K562 (cell line): ENCODE measurements around the gene NIPAL3. TPM values are rescaled to one million over a fixed set of nuclear protein-coding genes. Genes with fewer than 3 reads are reported as not detected.

ENCODE experiments used
- CREBBP ChIP-seq: IDR thresholded peaks from one replicate; pipeline ENCODE4 v1.6.1; 2012; ENCODE audit warnings: low read depth, mild to moderate bottlenecking, control low read depth, inconsistent platforms, low read length
- CSDE1 ChIP-seq, 2 experiments: fragments of 450-650 bp; IDR thresholded peaks; 2 replicates each; pipeline ENCODE4 v1.6.1; 2016; ENCODE audit warnings: mild to moderate bottlenecking in 1 of 2
- HBP1 ChIP-seq: fragments of 450-650 bp; formaldehyde crosslinking; IDR thresholded peaks from 2 replicates; pipeline ENCODE4 v1.4.0; 2022; ENCODE audit warnings: missing genetic modification characterization
- HIVEP1 ChIP-seq: fragments of 250-450 bp; sonication (Bioruptor Pico); IDR thresholded peaks from 2 replicates; pipeline ENCODE4 v1.4.0; 2020; ENCODE audit warnings: mild to moderate bottlenecking
- IFI16 ChIP-seq: fragments of 250-450 bp; sonication (Bioruptor Pico); IDR thresholded peaks from 2 replicates; pipeline ENCODE4 v2.1.2; 2022; ENCODE audit warnings: mild to moderate bottlenecking, inconsistent platforms
- LCOR ChIP-seq: sonication (generic); formaldehyde crosslinking; IDR thresholded peaks from 2 replicates; pipeline ENCODE4 v1.8.0; 2022; ENCODE audit warnings: mild to moderate bottlenecking, missing genetic modification reagents
- MCM5 ChIP-seq: fragments of 450-650 bp; IDR thresholded peaks from 2 replicates; pipeline ENCODE4 v1.6.1; 2016; ENCODE audit warnings: low read depth
- MEIS2 ChIP-seq: fragments of 450-650 bp; IDR thresholded peaks from 2 replicates; pipeline ENCODE4 v1.6.1; 2014; ENCODE audit warnings: mild to moderate bottlenecking; ENCODE audit not compliant: partially characterized antibody
- MLLT1 ChIP-seq, 2 experiments: fragments of 450-650 bp; IDR thresholded peaks; 2 replicates each; pipeline ENCODE4 v1.6.1; 2016
- NFRKB ChIP-seq: fragments of 450-650 bp; IDR thresholded peaks from 2 replicates; pipeline ENCODE4 v1.6.1; 2016; ENCODE audit warnings: low read depth
- NKRF ChIP-seq: fragments of 450-650 bp; IDR thresholded peaks from 2 replicates; pipeline ENCODE4 v1.6.1; 2016; ENCODE audit warnings: borderline replicate concordance
- PCBP1 ChIP-seq: fragments of 200-400 bp; formaldehyde crosslinking; IDR thresholded peaks from 2 replicates; pipeline ENCODE4 v1.6.1; 2018; ENCODE audit warnings: mild to moderate bottlenecking, low read depth, low read length; ENCODE audit not compliant: poor library complexity, severe bottlenecking
- RBM14 ChIP-seq: fragments of 200-400 bp; formaldehyde crosslinking; IDR thresholded peaks from 2 replicates; pipeline ENCODE4 v1.6.1; 2018; ENCODE audit warnings: low read depth, mild to moderate bottlenecking, low read length, moderate library complexity, borderline replicate concordance; ENCODE audit not compliant: insufficient read depth
- TAF9B ChIP-seq: fragments of 450-650 bp; IDR thresholded peaks from 2 replicates; pipeline ENCODE4 v1.6.1; 2018; ENCODE audit warnings: mild to moderate bottlenecking; ENCODE audit not compliant: partially characterized antibody
- THAP7 ChIP-seq: fragments of 250-450 bp; sonication (Bioruptor Pico); IDR thresholded peaks from 2 replicates; pipeline ENCODE4 v1.5.0; 2021
- ZNF184 ChIP-seq: sonication (generic); formaldehyde crosslinking; IDR thresholded peaks from 2 replicates; pipeline ENCODE4 v1.5.0; 2020; ENCODE audit warnings: missing genetic modification reagents
- ZNF75A ChIP-seq: fragments of 450-650 bp; formaldehyde crosslinking; IDR thresholded peaks from 2 replicates; pipeline ENCODE4 v1.4.0; 2020; ENCODE audit warnings: mild to moderate bottlenecking
- ZNF77 ChIP-seq: fragments of 250-450 bp; sonication (Bioruptor Pico); IDR thresholded peaks from 2 replicates; pipeline ENCODE4 v1.5.0; 2020
- ZZZ3 ChIP-seq: fragments of 450-650 bp; IDR thresholded peaks from 2 replicates; pipeline ENCODE4 v1.6.1; 2016; ENCODE audit warnings: antibody characterized with exemption, mild to moderate bottlenecking, moderate library complexity
- polyA plus RNA-seq, 8 experiments: library from polyadenylated mRNA; depleted of rRNA in 4 of 8; stranded (reverse) in 5 of 8; unstranded in 3 of 8; fragments of >200 nt; fragmentation: Nextera tagmentation in 2 of 8; fragmentation: Illumina TruSeq in 1 of 8; extraction: Ambion mirVana in 2 of 8; extraction: Trizol in 1 of 8; gene quantifications; 2 replicates each; pipeline versions ENCODE4 v1.2.1 to v1.2.3, GENCODE V29; 2011 to 2014; ENCODE audit warnings: inconsistent platforms in 1 of 8, missing spikeins in 1 of 8
- total RNA-seq, 7 experiments: library from RNA; depleted of rRNA in 6 of 7; stranded (reverse); fragments of >200 nt in 6 of 7; fragmentation: Illumina TruSeq in 2 of 7; extraction: Trizol in 2 of 7; gene quantifications; 2 replicates each; pipeline versions ENCODE4 v1.2.1 to v1.2.3, GENCODE V29; 2011 to 2021; ENCODE audit warnings: low replicate concordance in 1 of 7
- TF ChIP-seq, protein P1 (sequence below): fragments of 450-650 bp; formaldehyde crosslinking; IDR thresholded peaks from 2 replicates; pipeline ENCODE4 v1.4.0; 2020; ENCODE audit warnings: mild to moderate bottlenecking
- TF ChIP-seq, protein P2 (sequence below), 2 experiments: fragments of 200-800 bp in 1 of 2; sonication (Bioruptor generic) in 1 of 2; sonication (generic) in 1 of 2; formaldehyde crosslinking in 1 of 2; IDR thresholded peaks in 1 of 2; conservative IDR thresholded peaks in 1 of 2; 2 replicates each; pipeline versions ENCODE4 v1.5.0 to v1.6.1; 2016 to 2020; ENCODE audit warnings: missing compliant biosample characterization in 1 of 2, missing genetic modification characterization in 1 of 2, missing genetic modification reagents in 1 of 2

The NIPAL3 gene
- total and polyA plus RNA-seq, 9 of the 15 experiments (the other 6 are each of a cell fraction or from before 2014, with no cell fraction given) = 10.5 to 26.3 (median 16.0) TPM

DNA sequence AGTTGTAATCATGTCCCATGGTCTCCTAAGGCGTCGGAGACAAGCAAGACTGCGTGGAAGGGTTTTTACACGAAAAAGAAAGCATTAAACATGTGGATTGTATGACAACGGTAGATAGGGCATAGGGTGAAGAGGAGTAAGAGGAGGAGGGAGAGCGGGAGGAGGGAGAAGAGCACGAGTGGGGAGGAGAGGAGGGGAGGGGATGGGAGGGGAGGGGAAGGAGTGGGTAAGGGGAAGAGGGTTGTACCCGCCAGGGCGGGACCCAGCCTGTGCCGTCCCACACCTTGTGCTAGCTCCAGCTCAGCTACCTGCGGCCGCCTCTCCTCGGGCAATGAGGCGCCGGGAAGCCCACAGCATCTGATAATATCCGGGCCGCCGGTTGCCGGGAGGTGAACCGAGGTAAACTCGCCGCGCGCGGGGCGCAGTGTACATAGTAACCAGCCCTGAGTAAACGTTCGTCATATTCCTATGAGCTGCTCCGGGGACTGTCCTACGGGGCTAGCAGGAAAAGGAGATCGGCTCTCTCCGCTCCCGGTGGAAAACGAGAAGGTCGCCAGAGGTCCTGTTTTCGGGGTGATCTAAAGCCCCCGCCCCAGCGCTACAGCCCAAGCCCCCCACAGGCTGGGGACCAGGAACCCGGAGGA is 86.6 kb downstream of the NIPAL3 start (continued):
- TF ChIP-seq, protein P1, sequence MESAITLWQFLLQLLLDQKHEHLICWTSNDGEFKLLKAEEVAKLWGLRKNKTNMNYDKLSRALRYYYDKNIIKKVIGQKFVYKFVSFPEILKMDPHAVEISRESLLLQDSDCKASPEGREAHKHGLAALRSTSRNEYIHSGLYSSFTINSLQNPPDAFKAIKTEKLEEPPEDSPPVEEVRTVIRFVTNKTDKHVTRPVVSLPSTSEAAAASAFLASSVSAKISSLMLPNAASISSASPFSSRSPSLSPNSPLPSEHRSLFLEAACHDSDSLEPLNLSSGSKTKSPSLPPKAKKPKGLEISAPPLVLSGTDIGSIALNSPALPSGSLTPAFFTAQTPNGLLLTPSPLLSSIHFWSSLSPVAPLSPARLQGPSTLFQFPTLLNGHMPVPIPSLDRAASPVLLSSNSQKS (CRISPR knock-in tag) = no peak
- TF ChIP-seq TAF9B (no peak), RBM14 (no peak), NFRKB (no peak), ZZZ3 (no peak), HIVEP1 (CRISPR knock-in tag) (no peak), ZNF184 (no peak), MEIS2 (no peak), ZNF75A (CRISPR knock-in tag) (no peak), MLLT1 (IDR thresholded peaks at IDR 0.05) (peak in 1 of 2 experiments; percentile 47; a peak in 1 of 4 replicates), LCOR (CRISPR knock-in tag) (no peak), CSDE1 (IDR thresholded peaks at IDR 0.05) (no peak), PCBP1 (peak; percentile 93), ZNF77 (CRISPR knock-in tag) (no peak), CREBBP (no peak), NKRF (no peak; the same call in 1 of the 2 replicates), IFI16 (CRISPR knock-in tag) (no peak), THAP7 (CRISPR knock-in tag) (no peak), HBP1 (CRISPR knock-in tag) (no peak), MCM5 (no peak)
- TF ChIP-seq, protein P2, sequence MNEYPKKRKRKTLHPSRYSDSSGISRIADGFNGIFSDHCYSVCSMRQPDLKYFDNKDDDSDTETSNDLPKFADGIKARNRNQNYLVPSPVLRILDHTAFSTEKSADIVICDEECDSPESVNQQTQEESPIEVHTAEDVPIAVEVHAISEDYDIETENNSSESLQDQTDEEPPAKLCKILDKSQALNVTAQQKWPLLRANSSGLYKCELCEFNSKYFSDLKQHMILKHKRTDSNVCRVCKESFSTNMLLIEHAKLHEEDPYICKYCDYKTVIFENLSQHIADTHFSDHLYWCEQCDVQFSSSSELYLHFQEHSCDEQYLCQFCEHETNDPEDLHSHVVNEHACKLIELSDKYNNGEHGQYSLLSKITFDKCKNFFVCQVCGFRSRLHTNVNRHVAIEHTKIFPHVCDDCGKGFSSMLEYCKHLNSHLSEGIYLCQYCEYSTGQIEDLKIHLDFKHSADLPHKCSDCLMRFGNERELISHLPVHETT (CRISPR knock-in tag; conservative IDR thresholded peaks at IDR 0.05 in 1 of 2, IDR thresholded peaks at IDR 0.05 in 1 of 2) = peak in 1 of 2 experiments; percentile 81; a peak in 1 of 4 replicates
